ENCODE data around the gene MN1. TPM values are rescaled to one million over a fixed set of nuclear protein-coding genes. Genes with fewer than 3 reads are reported as not detected.
A peak's percentile ranks its signal among the peaks of the same experiment; 100 is the strongest.
"Not testable (repeated sequence)": the region's sequence is repeated elsewhere in the genome, so short reads cannot be mapped to it uniquely, and the experiment has no call there.

Gene MN1
- total and polyA plus RNA-seq, 2 experiments from 2014 or later: 1.0 to 6.8 TPM

- H3K27me3 ChIP-seq (ENCODE audit: insufficient read depth): not testable (repeated sequence)
These were observed 57.5 kb downstream of the MN1 start for GRCh38 chr22:27744078-27744477.

GRCh38 chr22:27740202-27740748 lies 61.3 kb downstream of the MN1 start:
- Histone ChIP-seq H3K27ac (ENCODE audit: low read depth) (no peak overlapping the region), H3K4me2 (no peak overlapping the region), H3K27me3 (ENCODE audit: insufficient read depth) (no peaks in the 10 kb centered on the region), H3F3A (replicated peaks; ENCODE audit: low read depth) (peaks cover 3% of the 10 kb centered on the region), H3K4me3 (no peak overlapping the region), H3K4me1 (ENCODE audit: insufficient read depth) (peaks cover 30% of the 10 kb centered on the region), H3K9me2 (ENCODE audit: insufficient read depth) (no peaks in the 10 kb centered on the region), H3K79me2 (replicated peaks; ENCODE audit: insufficient read depth) (peaks cover 96% of the 10 kb centered on the region), H2AFZ (no peak overlapping the region), H3K36me3 (ENCODE audit: insufficient read depth) (peaks cover 45% of the 10 kb centered on the region), H4K20me1 (replicated peaks; ENCODE audit: insufficient read depth) (peaks cover 46% of the 10 kb centered on the region)
- Mint-ChIP-seq H3K4me1 (peaks cover 17% of the 10 kb centered on the region), H3K9me3 (peaks cover 50% of the 10 kb centered on the region), H3K27ac (no peak overlapping the region), H3K4me3 (no peak overlapping the region), H3K36me3 (ENCODE audit: low read depth) (peaks cover 76% of the 10 kb centered on the region), H3K27me3 (ENCODE audit: insufficient read depth, low read depth, poor library complexity) (peaks cover 5% of the 10 kb centered on the region)
- no peak for ATAC-seq
- DNase-seq (ENCODE audit: low spot score): no peak
- TF ChIP-seq EZH2phosphoT487 (IDR thresholded peaks at IDR 0.05; ENCODE audit: unreplicated experiment) (no peak), REST (IDR thresholded peaks at IDR 0.05; ENCODE audit: unreplicated experiment) (no peak), POLR2AphosphoS5 (IDR thresholded peaks at IDR 0.05; ENCODE audit: low read depth) (no peak), EZH2 (IDR thresholded peaks at IDR 0.05; ENCODE audit: low read depth, unreplicated experiment) (no peak), CTCF (conservative IDR thresholded peaks at IDR 0.05; ENCODE audit: low read depth in 2 of 2) (no peak), NANOG (IDR thresholded peaks at IDR 0.05; ENCODE audit: borderline replicate concordance) (no peak), ZNF462 (CRISPR knock-in tag; IDR thresholded peaks at IDR 0.05) (no peak), JUNB (IDR thresholded peaks at IDR 0.05; ENCODE audit: unreplicated experiment) (no peak), ZNF331 (CRISPR knock-in tag; IDR thresholded peaks at IDR 0.05; ENCODE audit: low read depth) (no peak)

More at GRCh38 chr22:27744078-27744477, 57.5 kb downstream of the MN1 start:
- H3K9me3 Mint-ChIP-seq: peaks cover 25% of the 10 kb centered on the region
- peak overlapping the region; percentile 97 for H3K27ac Mint-ChIP-seq
- Histone ChIP-seq H3K4me1 (ENCODE audit: insufficient read depth) (peaks cover 62% of the 10 kb centered on the region), H4K20me1 (replicated peaks; ENCODE audit: insufficient read depth) (peaks cover 25% of the 10 kb centered on the region), H3K27ac (ENCODE audit: low read depth) (peak overlapping the region; percentile 98), H3K36me3 (ENCODE audit: insufficient read depth) (peaks cover 21% of the 10 kb centered on the region), H3K79me2 (replicated peaks; ENCODE audit: insufficient read depth) (peaks cover 65% of the 10 kb centered on the region), H3K4me3 (peak overlapping the region; percentile 86), H3K4me2 (peak overlapping the region; percentile 92)
- H3K36me3 Mint-ChIP-seq (ENCODE audit: low read depth): peaks cover 38% of the 10 kb centered on the region
- not testable (repeated sequence) for ATAC-seq; H3F3A ChIP-seq (replicated peaks; ENCODE audit: low read depth); H3K9me2 ChIP-seq (ENCODE audit: insufficient read depth); H2AFZ ChIP-seq; DNase-seq (ENCODE audit: low spot score)
- H3K4me1 Mint-ChIP-seq: peaks cover 46% of the 10 kb centered on the region
- peaks cover 11% of the 10 kb centered on the region for H3K27me3 Mint-ChIP-seq (ENCODE audit: insufficient read depth, low read depth, poor library complexity)
- peak overlapping the region; percentile 91 for H3K4me3 Mint-ChIP-seq
